Neural progenitor cell (in vitro differentiated cells): Measurements from ENCODE around the gene SPON1.

Source experiments
- CTCF ChIP-seq: fragments of 200-600 bp; sonication (generic); IDR thresholded peaks from 2 replicates; pipeline ENCODE4 v1.5.1; 2017; ENCODE audit warnings: antibody characterized with exemption, mild to moderate bottlenecking
- EZH2 ChIP-seq: fragments of 200-600 bp; sonication (generic); IDR thresholded peaks from 2 replicates; pipeline ENCODE4 v1.6.1; 2017; ENCODE audit warnings: antibody characterized with exemption, mild to moderate bottlenecking, moderate library complexity

GRCh38 chr11:14181121-14181520, 218.6 kb downstream of the SPON1 start:
- TF ChIP-seq CTCF = no peak
- TF ChIP-seq EZH2 = no peak
